GM23338 (cell line): ENCODE results near the gene ARFGAP2. TPM values are rescaled to one million over a fixed set of nuclear protein-coding genes. Genes with fewer than 3 reads are reported as not detected.

Experiments used
- ATAC-seq: fragments of 200-7000 bp; cut with Tn5 transposase; 3 replicates; pipeline ENCODE4 v1.9.1; 2020
- DNase-seq: peaks from one replicate; pipeline ENCODE4 v3.0.0-alpha.2; 2015; ENCODE audit warnings: low spot score
- H2AFZ ChIP-seq: fragments of 200-600 bp; sonication (generic); 2 replicates; pipeline ENCODE4 v1.8.0; 2016; ENCODE audit warnings: antibody characterized with exemption, mild to moderate bottlenecking, moderate library complexity
- H3F3A ChIP-seq: fragments of 200-600 bp; sonication (generic); replicated peaks from 2 replicates; pipeline ENCODE4 v1.8.0; 2017; ENCODE audit warnings: antibody characterized with exemption, mixed run types, low read depth
- H3K27ac ChIP-seq: fragments of 200-600 bp; sonication (generic); 2 replicates; pipeline ENCODE4 v1.6.1; 2016; ENCODE audit warnings: low read depth
- H3K27me3 ChIP-seq: fragments of 200-600 bp; sonication (generic); 2 replicates; pipeline ENCODE4 v1.8.0; 2016; ENCODE audit warnings: mild to moderate bottlenecking, mixed run types, moderate library complexity; ENCODE audit not compliant: insufficient read depth
- H3K36me3 ChIP-seq: fragments of 200-600 bp; sonication (generic); 2 replicates; pipeline ENCODE4 v1.8.0; 2016; ENCODE audit warnings: mild to moderate bottlenecking; ENCODE audit not compliant: insufficient read depth
- H3K4me1 ChIP-seq: fragments of 200-600 bp; sonication (generic); 2 replicates; pipeline ENCODE4 v1.8.0; 2016; ENCODE audit warnings: mild to moderate bottlenecking, moderate library complexity; ENCODE audit not compliant: insufficient read depth
- H3K4me2 ChIP-seq: fragments of 200-600 bp; sonication (generic); 2 replicates; pipeline ENCODE4 v1.7.1; 2017; ENCODE audit warnings: mixed run types
- H3K4me3 ChIP-seq: fragments of 200-600 bp; sonication (generic); 2 replicates; pipeline ENCODE4 v1.6.1; 2016; ENCODE audit warnings: mixed run types
- H3K79me2 ChIP-seq: fragments of 200-600 bp; sonication (generic); replicated peaks from 2 replicates; pipeline ENCODE4 v1.8.0; 2017; ENCODE audit warnings: mild to moderate bottlenecking; ENCODE audit not compliant: insufficient read depth
- H3K9me2 ChIP-seq: fragments of 200-600 bp; sonication (generic); 2 replicates; pipeline ENCODE4 v1.8.0; 2017; ENCODE audit not compliant: insufficient read depth
- H4K20me1 ChIP-seq: fragments of 200-600 bp; sonication (generic); replicated peaks from 2 replicates; pipeline ENCODE4 v1.8.0; 2017; ENCODE audit warnings: mild to moderate bottlenecking; ENCODE audit not compliant: insufficient read depth
- H3K27ac Mint-ChIP-seq: 2 replicates; pipeline ENCODE4 v1.8.0; 2020; ENCODE audit warnings: inconsistent platforms, mild to moderate bottlenecking, moderate library complexity, mixed read lengths
- H3K27me3 Mint-ChIP-seq: 3 replicates; pipeline ENCODE4 v1.8.0; 2022; ENCODE audit warnings: low read depth, mild to moderate bottlenecking, moderate library complexity, mixed read lengths, inconsistent platforms; ENCODE audit not compliant: insufficient read depth, poor library complexity
- H3K36me3 Mint-ChIP-seq: 3 replicates; pipeline ENCODE4 v1.8.0; 2021; ENCODE audit warnings: low read depth, mild to moderate bottlenecking, inconsistent platforms, moderate library complexity, mixed read lengths
- H3K4me1 Mint-ChIP-seq: 3 replicates; pipeline ENCODE4 v1.8.0; 2020; ENCODE audit warnings: mild to moderate bottlenecking, inconsistent platforms, mixed read lengths
- H3K4me3 Mint-ChIP-seq: 3 replicates; pipeline ENCODE4 v1.8.0; 2021; ENCODE audit warnings: moderate library complexity, mild to moderate bottlenecking, inconsistent platforms, mixed read lengths
- H3K9me3 Mint-ChIP-seq: 3 replicates; pipeline ENCODE4 v1.8.0; 2020; ENCODE audit warnings: moderate library complexity, mild to moderate bottlenecking, inconsistent platforms, mixed read lengths
- CTCF ChIP-seq, 2 experiments: fragments of 200-600 bp in 1 of 2; sonication (generic) in 1 of 2; conservative IDR thresholded peaks; 2 replicates each; pipeline versions ENCODE4 v1.5.1 to v1.6.1; 2016 to 2017; ENCODE audit warnings: antibody characterized with exemption in 2 of 2, low read depth in 2 of 2, mild to moderate bottlenecking in 2 of 2, moderate library complexity in 1 of 2
- EZH2 ChIP-seq: fragments of 200-600 bp; sonication (generic); IDR thresholded peaks from one replicate; pipeline ENCODE4 v1.8.0; 2017; ENCODE audit warnings: antibody characterized with exemption, mild to moderate bottlenecking, low read depth; ENCODE audit not compliant: unreplicated experiment
- EZH2phosphoT487 ChIP-seq: fragments of 200-600 bp; sonication (generic); IDR thresholded peaks from one replicate; pipeline ENCODE4 v1.8.1; 2018; ENCODE audit warnings: antibody characterized with exemption; ENCODE audit not compliant: unreplicated experiment
- JUNB ChIP-seq: IDR thresholded peaks from one replicate; pipeline ENCODE4 v1.6.1; 2016; ENCODE audit warnings: antibody characterized with exemption; ENCODE audit not compliant: unreplicated experiment
- NANOG ChIP-seq: IDR thresholded peaks from 2 replicates; pipeline ENCODE4 v1.6.1; 2016; ENCODE audit warnings: antibody characterized with exemption, borderline replicate concordance
- POLR2AphosphoS5 ChIP-seq: IDR thresholded peaks from 2 replicates; pipeline ENCODE4 v1.6.1; 2016; ENCODE audit warnings: antibody characterized with exemption, low read depth
- REST ChIP-seq: IDR thresholded peaks from one replicate; pipeline ENCODE4 v1.6.1; 2018; ENCODE audit warnings: antibody characterized with exemption; ENCODE audit not compliant: unreplicated experiment
- polyA plus RNA-seq: library from polyadenylated mRNA; unstranded; fragments of >200 nt; fragmentation: Nextera tagmentation; extraction: Ambion mirVana; gene quantifications from 2 replicates; pipeline ENCODE4 v1.2.1, GENCODE V29; 2016
- total RNA-seq: library from RNA; depleted of rRNA; stranded (reverse); fragments of >200 nt; shearing (Covaris generic); gene quantifications from 2 replicates; pipeline ENCODE4 v1.2.3, GENCODE V29; 2014

Gene ARFGAP2
- total and polyA plus RNA-seq, 2 experiments from 2014 or later: 25.6 to 122 TPM

- H3K4me1 Mint-ChIP-seq: peaks cover 16% of the 10 kb centered on the region
- peaks cover 35% of the 10 kb centered on the region for H3F3A ChIP-seq
- peaks cover 20% of the 10 kb centered on the region for H3K27me3 ChIP-seq
- H4K20me1 ChIP-seq: no peaks in the 10 kb centered on the region
- H3K4me3 Mint-ChIP-seq: peak overlapping the region; percentile 85
- no peaks in the 10 kb centered on the region for H3K9me2 ChIP-seq
- H3K79me2 ChIP-seq: peaks cover 23% of the 10 kb centered on the region
- peak overlapping the region; percentile 88 for H3K27ac ChIP-seq
- H3K27me3 Mint-ChIP-seq: peaks cover 19% of the 10 kb centered on the region
- H3K4me1 ChIP-seq: peaks cover 15% of the 10 kb centered on the region
- H3K9me3 Mint-ChIP-seq: no peaks in the 10 kb centered on the region
- H3K36me3 ChIP-seq: no peaks in the 10 kb centered on the region
- DNase-seq: peak; percentile 91
- H3K4me2 ChIP-seq: peak overlapping the region; percentile 99
- peak overlapping the region; percentile 96 for H3K4me3 ChIP-seq
- peak overlapping the region; percentile 98 for H2AFZ ChIP-seq
- no peaks in the 10 kb centered on the region; the same call in 2 of the 3 replicates for H3K36me3 Mint-ChIP-seq
- peak overlapping the region; percentile 84; the same call in 1 of the 2 replicates for H3K27ac Mint-ChIP-seq
- TF ChIP-seq EZH2phosphoT487 (no peak), POLR2AphosphoS5 (peak; percentile 86), CTCF (conservative IDR thresholded peaks at IDR 0.05; ENCODE audit: low read depth in 2 of 2) (peak in 1 of 2 experiments; percentile 34; a peak in 1 of 4 replicates), EZH2 (no peak), NANOG (no peak)
- peak; percentile 31 for ATAC-seq
These were observed 10.3 kb upstream of the ARFGAP2 start for GRCh38 chr11:47186700-47187695.

GRCh38 chr11:47186076-47186699 lies 9.5 kb upstream of the ARFGAP2 start, which contains the start of gene PACSIN3:
TSS of gene PACSIN3 (minus strand) at chr11:47186434. CDS start at chr11:47182727, 3,707 bp downstream.
- Histone ChIP-seq H3K36me3 (no peaks in the 10 kb centered on the region), H3K4me3 (peak within 1 kb of the TSS; percentile 96), H3K27ac (peak within 1 kb of the TSS; percentile 98), H3K27me3 (peaks cover 20% of the 10 kb centered on the region), H4K20me1 (no peaks in the 10 kb centered on the region; the same call in 1 of the 2 replicates), H3K4me1 (peaks cover 15% of the 10 kb centered on the region), H3K4me2 (peak within 1 kb of the TSS; percentile 99), H3K9me2 (no peaks in the 10 kb centered on the region), H3F3A (peaks cover 35% of the 10 kb centered on the region), H3K79me2 (peaks cover 24% of the 10 kb centered on the region), H2AFZ (peak within 1 kb of the TSS; percentile 98)
- H3K36me3 Mint-ChIP-seq: no peaks in the 10 kb centered on the region; the same call in 2 of the 3 replicates
- H3K4me3 Mint-ChIP-seq: peak within 1 kb of the TSS; percentile 85
- H3K27ac Mint-ChIP-seq: peak within 1 kb of the TSS; percentile 94
- DNase-seq (peak; percentile 62), ATAC-seq (peak; percentile 12)
- H3K4me1 Mint-ChIP-seq: peaks cover 16% of the 10 kb centered on the region
- H3K27me3 Mint-ChIP-seq: peaks cover 19% of the 10 kb centered on the region
- TF ChIP-seq POLR2AphosphoS5 (peak; percentile 66; the same call in 1 of the 2 replicates), REST (no peak), JUNB (no peak)
- H3K9me3 Mint-ChIP-seq: no peaks in the 10 kb centered on the region
